Measurements from ENCODE around the gene NPAT. TPM values are rescaled to one million over a fixed set of nuclear protein-coding genes. Genes with fewer than 3 reads are reported as not detected.
A peak's percentile ranks its signal among the peaks of the same experiment; 100 is the strongest.

The NPAT gene
- total and polyA plus RNA-seq, 2 of the 13 experiments (the other 11 are each of a cell fraction or from before 2014, with no cell fraction given) = 4.4 to 11.2 TPM

DNA sequence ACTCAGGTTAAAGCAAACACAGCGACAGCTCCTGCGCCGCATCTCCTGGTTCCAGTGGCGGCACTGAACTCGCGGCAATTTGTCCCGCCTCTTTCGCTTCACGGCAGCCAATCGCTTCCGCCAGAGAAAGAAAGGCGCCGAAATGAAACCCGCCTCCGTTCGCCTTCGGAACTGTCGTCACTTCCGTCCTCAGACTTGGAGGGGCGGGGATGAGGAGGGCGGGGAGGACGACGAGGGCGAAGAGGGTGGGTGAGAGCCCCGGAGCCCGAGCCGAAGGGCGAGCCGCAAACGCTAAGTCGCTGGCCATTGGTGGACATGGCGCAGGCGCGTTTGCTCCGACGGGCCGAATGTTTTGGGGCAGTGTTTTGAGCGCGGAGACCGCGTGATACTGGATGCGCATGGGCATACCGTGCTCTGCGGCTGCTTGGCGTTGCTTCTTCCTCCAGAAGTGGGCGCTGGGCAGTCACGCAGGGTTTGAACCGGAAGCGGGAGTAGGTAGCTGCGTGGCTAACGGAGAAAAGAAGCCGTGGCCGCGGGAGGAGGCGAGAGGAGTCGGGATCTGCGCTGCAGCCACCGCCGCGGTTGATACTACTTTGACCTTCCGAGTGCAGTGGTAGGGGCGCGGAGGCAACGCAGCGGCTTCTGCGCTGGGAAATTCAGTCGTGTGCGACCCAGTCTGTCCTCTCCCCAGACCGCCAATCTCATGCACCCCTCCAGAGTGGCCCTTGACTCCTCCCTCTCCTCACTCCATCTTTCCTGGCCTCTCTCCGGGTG is at the start of gene NPAT, which contains the start of gene ATM (continued):
- 0 out of 2 replicates have a peak, but pooled peaks have one; percentile 65 for TF ChIP-seq PCBP1 (IDR thresholded peaks at IDR 0.05; ENCODE audit: borderline replicate concordance, low read depth, low read length)
- TF ChIP-seq, protein P1, sequence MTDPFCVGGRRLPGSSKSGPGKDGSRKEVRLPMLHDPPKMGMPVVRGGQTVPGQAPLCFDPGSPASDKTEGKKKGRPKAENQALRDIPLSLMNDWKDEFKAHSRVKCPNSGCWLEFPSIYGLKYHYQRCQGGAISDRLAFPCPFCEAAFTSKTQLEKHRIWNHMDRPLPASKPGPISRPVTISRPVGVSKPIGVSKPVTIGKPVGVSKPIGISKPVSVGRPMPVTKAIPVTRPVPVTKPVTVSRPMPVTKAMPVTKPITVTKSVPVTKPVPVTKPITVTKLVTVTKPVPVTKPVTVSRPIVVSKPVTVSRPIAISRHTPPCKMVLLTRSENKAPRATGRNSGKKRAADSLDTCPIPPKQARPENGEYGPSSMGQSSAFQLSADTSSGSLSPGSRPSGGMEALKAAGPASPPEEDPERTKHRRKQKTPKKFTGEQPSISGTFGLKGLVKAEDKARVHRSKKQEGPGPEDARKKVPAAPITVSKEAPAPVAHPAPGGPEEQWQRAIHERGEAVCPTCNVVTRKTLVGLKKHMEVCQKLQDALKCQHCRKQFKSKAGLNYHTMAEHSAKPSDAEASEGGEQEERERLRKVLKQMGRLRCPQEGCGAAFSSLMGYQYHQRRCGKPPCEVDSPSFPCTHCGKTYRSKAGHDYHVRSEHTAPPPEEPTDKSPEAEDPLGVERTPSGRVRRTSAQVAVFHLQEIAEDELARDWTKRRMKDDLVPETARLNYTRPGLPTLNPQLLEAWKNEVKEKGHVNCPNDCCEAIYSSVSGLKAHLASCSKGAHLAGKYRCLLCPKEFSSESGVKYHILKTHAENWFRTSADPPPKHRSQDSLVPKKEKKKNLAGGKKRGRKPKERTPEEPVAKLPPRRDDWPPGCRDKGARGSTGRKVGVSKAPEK (CRISPR knock-in tag; IDR thresholded peaks at IDR 0.05; ENCODE audit: borderline replicate concordance) = no peak; the same call in 1 of the 2 replicates
- no peak for TF ChIP-seq ZNF567 (CRISPR knock-in tag; IDR thresholded peaks at IDR 0.05; ENCODE audit: borderline replicate concordance)
- TF ChIP-seq SNAPC2 (CRISPR knock-in tag; IDR thresholded peaks at IDR 0.05) = peak; percentile 75; the same call in 1 of the 2 replicates
- TF ChIP-seq ZNF34 (CRISPR knock-in tag; IDR thresholded peaks at IDR 0.05; ENCODE audit: borderline replicate concordance) = no peak
- peak; percentile 94 for TF ChIP-seq KDM5B (CRISPR knock-in tag; IDR thresholded peaks at IDR 0.05; ENCODE audit: borderline replicate concordance)
- TF ChIP-seq FOXM1 (CRISPR knock-in tag; IDR thresholded peaks at IDR 0.05) = no peak
- no peak for TF ChIP-seq PLRG1 (conservative IDR thresholded peaks at IDR 0.05)
- TF ChIP-seq, protein P2, sequence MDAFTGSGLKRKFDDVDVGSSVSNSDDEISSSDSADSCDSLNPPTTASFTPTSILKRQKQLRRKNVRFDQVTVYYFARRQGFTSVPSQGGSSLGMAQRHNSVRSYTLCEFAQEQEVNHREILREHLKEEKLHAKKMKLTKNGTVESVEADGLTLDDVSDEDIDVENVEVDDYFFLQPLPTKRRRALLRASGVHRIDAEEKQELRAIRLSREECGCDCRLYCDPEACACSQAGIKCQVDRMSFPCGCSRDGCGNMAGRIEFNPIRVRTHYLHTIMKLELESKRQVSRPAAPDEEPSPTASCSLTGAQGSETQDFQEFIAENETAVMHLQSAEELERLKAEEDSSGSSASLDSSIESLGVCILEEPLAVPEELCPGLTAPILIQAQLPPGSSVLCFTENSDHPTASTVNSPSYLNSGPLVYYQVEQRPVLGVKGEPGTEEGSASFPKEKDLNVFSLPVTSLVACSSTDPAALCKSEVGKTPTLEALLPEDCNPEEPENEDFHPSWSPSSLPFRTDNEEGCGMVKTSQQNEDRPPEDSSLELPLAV (CRISPR knock-in tag; conservative IDR thresholded peaks at IDR 0.05; ENCODE audit: low read depth) = no peak
- TF ChIP-seq, protein P3, sequence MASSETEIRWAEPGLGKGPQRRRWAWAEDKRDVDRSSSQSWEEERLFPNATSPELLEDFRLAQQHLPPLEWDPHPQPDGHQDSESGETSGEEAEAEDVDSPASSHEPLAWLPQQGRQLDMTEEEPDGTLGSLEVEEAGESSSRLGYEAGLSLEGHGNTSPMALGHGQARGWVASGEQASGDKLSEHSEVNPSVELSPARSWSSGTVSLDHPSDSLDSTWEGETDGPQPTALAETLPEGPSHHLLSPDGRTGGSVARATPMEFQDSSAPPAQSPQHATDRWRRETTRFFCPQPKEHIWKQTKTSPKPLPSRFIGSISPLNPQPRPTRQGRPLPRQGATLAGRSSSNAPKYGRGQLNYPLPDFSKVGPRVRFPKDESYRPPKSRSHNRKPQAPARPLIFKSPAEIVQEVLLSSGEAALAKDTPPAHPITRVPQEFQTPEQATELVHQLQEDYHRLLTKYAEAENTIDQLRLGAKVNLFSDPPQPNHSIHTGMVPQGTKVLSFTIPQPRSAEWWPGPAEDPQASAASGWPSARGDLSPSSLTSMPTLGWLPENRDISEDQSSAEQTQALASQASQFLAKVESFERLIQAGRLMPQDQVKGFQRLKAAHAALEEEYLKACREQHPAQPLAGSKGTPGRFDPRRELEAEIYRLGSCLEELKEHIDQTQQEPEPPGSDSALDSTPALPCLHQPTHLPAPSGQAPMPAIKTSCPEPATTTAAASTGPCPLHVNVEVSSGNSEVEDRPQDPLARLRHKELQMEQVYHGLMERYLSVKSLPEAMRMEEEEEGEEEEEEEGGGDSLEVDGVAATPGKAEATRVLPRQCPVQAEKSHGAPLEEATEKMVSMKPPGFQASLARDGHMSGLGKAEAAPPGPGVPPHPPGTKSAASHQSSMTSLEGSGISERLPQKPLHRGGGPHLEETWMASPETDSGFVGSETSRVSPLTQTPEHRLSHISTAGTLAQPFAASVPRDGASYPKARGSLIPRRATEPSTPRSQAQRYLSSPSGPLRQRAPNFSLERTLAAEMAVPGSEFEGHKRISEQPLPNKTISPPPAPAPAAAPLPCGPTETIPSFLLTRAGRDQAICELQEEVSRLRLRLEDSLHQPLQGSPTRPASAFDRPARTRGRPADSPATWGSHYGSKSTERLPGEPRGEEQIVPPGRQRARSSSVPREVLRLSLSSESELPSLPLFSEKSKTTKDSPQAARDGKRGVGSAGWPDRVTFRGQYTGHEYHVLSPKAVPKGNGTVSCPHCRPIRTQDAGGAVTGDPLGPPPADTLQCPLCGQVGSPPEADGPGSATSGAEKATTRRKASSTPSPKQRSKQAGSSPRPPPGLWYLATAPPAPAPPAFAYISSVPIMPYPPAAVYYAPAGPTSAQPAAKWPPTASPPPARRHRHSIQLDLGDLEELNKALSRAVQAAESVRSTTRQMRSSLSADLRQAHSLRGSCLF (CRISPR knock-in tag; IDR thresholded peaks at IDR 0.05; ENCODE audit: borderline replicate concordance) = no peak
- no peak for TF ChIP-seq ADNP (CRISPR knock-in tag; IDR thresholded peaks at IDR 0.05)
- TF ChIP-seq ZNF563 (CRISPR knock-in tag; IDR thresholded peaks at IDR 0.05) = no peak
- TF ChIP-seq HNRNPK (IDR thresholded peaks at IDR 0.05; ENCODE audit: low read depth, low read length, poor library complexity, severe bottlenecking) = no peak
- TF ChIP-seq ZNF337 (CRISPR knock-in tag; IDR thresholded peaks at IDR 0.05; ENCODE audit: borderline replicate concordance, low read depth) = 0 out of 2 replicates have a peak, but pooled peaks have one; percentile 13
- TF ChIP-seq ZNF547 (CRISPR knock-in tag; IDR thresholded peaks at IDR 0.05) = 0 out of 2 replicates have a peak, but pooled peaks have one; percentile 38
- TF ChIP-seq CCAR2 (optimal IDR thresholded peaks at IDR 0.05; ENCODE audit: low read depth, low read length) = no peak
- no peak for TF ChIP-seq NPAS2 (CRISPR knock-in tag; IDR thresholded peaks at IDR 0.05; ENCODE audit: borderline replicate concordance)
- TF ChIP-seq SAFB2 (CRISPR knock-in tag; IDR thresholded peaks at IDR 0.05; ENCODE audit: borderline replicate concordance, low read depth) = peak; percentile 86; the same call in 1 of the 2 replicates

All from HepG2 (cell line).